ENCODE measurements around the gene LSAMP.

LSAMP gene

GRCh38 chr3:116018646-116019045 is 426.6 kb downstream of the LSAMP start:
- no peak for DNase-seq (ENCODE audit: low spot score)

GRCh38 chr3:116015931-116016330 is 429.4 kb downstream of the LSAMP start:
- DNase-seq (ENCODE audit: low spot score): no peak

GRCh38 chr3:116007000-116007399 is 438.3 kb downstream of the LSAMP start:
- no peak for DNase-seq (ENCODE audit: low spot score)

- DNase-seq (ENCODE audit: low spot score): no peak
Observed at GRCh38 chr3:116005404-116005803, 439.9 kb downstream of the LSAMP start.

DNA sequence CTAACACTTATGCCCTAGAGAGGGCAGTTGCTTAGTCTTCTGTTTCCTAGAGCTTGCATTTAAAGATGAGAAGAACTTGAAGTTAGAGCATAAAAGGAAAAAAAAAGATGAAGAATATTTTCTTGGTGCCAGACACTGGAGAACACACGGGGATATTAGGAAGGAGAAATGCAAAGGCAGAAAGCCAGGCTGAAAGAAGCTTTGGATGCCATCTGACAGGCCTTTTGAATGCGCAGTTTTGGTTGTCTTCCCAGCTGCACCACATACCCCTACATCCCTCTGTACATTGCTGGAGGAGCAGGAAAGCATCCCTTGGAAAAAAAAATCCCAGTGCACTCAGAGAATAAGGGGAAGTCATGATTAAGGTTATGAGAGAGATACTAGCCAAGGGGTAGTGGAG is 443.1 kb downstream of the LSAMP start:
- DNase-seq (ENCODE audit: low spot score): no peak

- no peak for DNase-seq (ENCODE audit: low spot score)
Observed at GRCh38 chr3:116001151-116001621, 444.1 kb downstream of the LSAMP start.

- no peak for DNase-seq (ENCODE audit: low spot score)
Observed at GRCh38 chr3:116000311-116000710, 445.0 kb downstream of the LSAMP start.

DNA sequence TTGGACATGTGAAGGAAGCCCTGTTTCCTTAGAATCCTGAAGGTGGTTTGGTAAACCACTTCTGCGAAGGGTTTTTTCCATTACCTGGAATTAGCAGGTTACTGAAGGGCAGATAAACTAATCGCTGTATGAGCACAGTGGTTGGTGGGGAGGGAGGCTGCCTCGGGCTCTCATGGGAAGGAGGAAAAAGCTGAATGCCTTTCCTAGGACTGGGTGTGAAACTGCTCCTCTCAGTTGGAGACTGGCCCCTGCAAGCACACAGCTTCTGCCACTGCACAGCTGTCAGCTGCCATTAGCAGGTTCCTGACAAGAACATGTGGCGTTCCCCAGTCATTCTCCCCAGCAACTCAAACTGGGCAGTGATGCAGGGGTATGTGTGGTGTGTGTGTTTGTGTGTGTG is 445.7 kb downstream of the LSAMP start:
- no peak for DNase-seq (ENCODE audit: low spot score)

DNA sequence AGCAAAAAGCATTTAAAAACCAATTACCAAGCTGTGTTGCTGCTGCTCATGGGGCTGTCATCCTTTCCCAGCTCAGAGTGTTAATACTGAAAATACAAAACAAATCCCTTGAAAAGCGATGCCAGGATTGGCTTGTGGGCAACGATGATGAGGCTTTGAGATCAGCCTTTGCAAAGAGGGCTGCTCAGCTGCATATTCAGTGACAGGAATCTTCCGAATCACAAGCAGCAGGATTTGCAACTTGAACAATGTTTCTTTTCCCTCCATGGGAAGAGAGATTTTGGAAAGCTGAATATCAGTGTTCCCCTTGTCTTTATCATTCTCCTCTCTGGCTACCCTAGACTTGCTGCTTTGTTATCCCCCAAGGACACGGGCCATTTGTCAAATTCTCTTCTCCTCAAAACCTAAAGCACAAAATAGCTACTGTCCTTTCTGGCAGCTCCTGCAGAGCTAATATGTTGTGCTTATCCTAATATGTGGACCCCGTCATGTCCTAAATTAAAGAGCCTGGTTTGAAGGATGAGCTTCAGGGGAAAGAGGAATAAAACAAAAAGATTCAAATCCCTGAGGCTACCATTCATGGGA is 446.2 kb downstream of the LSAMP start:
- DNase-seq (ENCODE audit: low spot score): peak; percentile 56

- no peak for DNase-seq (ENCODE audit: low spot score)
Observed at GRCh38 chr3:115996420-115997108, 448.7 kb downstream of the LSAMP start.

GRCh38 chr3:115990669-115991068 is 454.6 kb downstream of the LSAMP start:
- no peak for DNase-seq (ENCODE audit: low spot score)

- DNase-seq (ENCODE audit: low spot score): no peak
Observed at GRCh38 chr3:115989684-115990421, 455.4 kb downstream of the LSAMP start.

GRCh38 chr3:115986555-115987207 is 458.6 kb downstream of the LSAMP start:
- DNase-seq (ENCODE audit: low spot score): no peak

GRCh38 chr3:115982629-115983028 is 462.7 kb downstream of the LSAMP start:
- DNase-seq (ENCODE audit: low spot score): no peak

- DNase-seq (ENCODE audit: low spot score): no peak
Observed at GRCh38 chr3:115982108-115982507, 463.2 kb downstream of the LSAMP start.

GRCh38 chr3:115980709-115981108 is 464.6 kb downstream of the LSAMP start:
- no peak for DNase-seq (ENCODE audit: low spot score)

DNA sequence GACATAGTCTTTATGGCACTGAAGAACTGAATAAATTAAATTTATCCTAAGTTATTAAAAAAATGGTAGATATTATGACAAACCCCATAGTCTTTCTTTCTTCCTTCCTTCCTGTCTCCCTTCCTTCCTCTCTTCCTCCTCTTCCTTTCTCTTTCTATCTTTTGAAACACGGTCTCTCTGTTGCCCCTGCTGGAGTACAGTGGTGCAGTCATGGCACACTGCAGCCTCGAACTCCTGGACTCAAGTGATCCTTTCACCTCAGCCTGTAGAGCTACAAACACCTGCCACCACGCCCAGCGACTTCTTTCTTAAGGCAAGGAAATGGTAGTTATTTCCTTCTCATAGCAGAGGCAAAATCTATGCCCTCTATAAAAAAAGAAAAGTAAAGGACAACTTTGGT is 467.4 kb downstream of the LSAMP start:
- DNase-seq (ENCODE audit: low spot score): no peak

DNA sequence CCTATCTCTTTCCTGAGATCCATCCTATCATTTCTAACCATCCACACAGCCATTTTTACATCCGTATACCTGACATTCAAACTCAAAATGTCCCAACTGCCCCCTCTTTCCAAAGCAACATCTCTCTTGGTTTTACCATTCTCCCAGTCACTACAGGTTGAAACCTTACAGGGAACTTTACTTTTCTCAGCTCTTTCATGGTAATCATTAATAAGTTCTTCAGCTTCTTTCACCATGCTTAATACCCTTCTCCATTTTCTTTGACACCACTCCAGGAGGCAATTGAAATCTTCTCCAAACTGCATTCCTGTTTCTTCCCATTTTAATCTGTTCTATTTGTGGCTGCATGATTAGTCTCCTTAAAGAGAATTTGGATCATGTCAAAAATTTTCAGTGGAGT is 469.5 kb downstream of the LSAMP start:
- DNase-seq (ENCODE audit: low spot score): no peak

- DNase-seq (ENCODE audit: low spot score): no peak
Observed at GRCh38 chr3:115975353-115975752, 469.9 kb downstream of the LSAMP start.

- DNase-seq (ENCODE audit: low spot score): no peak
Observed at GRCh38 chr3:115974940-115975339, 470.3 kb downstream of the LSAMP start.

DNA sequence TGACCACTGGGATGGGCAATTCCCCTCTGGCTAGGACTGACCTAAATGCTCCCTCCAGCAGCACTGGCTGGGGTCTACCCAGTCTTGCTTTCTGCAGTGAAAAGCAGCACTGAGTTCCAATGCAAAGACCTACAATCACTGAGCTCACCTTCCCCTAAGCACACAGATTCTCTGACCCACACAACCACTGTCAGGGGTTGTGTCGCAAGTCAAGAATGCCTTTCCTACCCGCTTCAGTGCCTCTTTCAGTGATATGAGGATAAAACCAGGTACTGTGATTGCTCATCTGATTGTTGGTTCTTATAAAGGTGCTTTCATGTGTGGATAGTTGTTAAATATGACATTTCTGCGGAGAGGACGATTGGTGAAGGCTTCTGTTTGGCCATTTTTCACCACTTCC is 476.4 kb downstream of the LSAMP start:
- no peak for DNase-seq (ENCODE audit: low spot score)

GRCh38 chr3:115961380-115961779 is 483.9 kb downstream of the LSAMP start:
- no peak for DNase-seq (ENCODE audit: low spot score)

GRCh38 chr3:115960799-115961198 is 484.5 kb downstream of the LSAMP start:
- no peak for DNase-seq (ENCODE audit: low spot score)
